OCI-M2 (cell line): ENCODE results near the gene SCUBE3.

ENCODE experiments used
- DNase-seq: peaks from one replicate; lab custom pipeline; 2025; ENCODE audit not compliant: unreplicated experiment; lab: John Stamatoyannopoulos, UW

Gene SCUBE3

DNA sequence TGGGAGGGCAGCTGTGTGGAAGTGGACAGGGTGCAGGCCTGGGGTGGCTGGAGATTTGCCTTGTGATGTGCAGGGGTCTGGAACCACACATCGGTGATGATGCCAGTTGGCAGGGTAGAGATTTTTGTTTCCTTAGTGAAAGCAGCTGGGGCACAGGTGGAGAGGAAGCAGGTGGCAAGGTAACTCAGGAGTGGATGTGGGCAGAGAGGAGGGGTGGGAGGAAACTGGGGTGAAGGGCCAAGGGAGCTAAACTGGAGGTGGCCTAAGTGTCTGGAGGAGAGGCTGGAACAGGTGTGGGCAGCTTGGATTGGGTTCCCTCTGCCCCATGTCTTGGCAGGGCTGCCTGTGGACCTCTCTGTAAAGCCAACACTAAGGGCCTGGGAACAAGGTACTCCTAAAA is 4.7 kb upstream of the SCUBE3 start:
- no peak for DNase-seq

DNA sequence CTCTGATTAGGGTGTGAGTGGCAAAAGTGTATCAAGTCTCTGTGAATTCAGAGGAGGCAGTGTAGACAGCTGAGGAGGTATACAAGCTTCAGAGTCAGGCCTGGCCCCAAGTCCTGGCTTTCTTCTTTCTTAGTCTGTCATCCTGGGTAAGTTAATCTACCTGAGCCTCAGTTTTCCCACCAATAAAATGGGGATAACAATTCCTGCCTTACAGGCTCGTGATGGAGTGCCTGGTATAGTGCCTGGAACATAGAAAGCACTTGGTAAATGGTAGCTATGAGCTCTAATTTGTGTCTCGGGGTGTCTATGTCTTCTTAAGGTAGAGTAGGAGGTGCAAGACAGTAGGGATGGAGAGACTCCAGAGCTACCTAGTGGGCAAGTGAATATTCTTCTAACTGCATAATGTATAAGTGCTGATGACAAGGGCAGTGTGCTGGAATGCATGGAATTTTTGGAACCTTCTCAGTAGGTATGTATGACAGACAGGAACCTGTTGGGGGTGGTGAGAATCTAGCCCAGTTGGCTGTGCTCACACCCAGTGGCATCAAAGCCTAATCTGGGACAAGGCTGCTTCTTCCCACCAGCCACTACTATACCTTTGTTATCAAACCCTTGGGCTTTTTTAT is 4.0 kb upstream of the SCUBE3 start:
- DNase-seq, result no peak

DNA sequence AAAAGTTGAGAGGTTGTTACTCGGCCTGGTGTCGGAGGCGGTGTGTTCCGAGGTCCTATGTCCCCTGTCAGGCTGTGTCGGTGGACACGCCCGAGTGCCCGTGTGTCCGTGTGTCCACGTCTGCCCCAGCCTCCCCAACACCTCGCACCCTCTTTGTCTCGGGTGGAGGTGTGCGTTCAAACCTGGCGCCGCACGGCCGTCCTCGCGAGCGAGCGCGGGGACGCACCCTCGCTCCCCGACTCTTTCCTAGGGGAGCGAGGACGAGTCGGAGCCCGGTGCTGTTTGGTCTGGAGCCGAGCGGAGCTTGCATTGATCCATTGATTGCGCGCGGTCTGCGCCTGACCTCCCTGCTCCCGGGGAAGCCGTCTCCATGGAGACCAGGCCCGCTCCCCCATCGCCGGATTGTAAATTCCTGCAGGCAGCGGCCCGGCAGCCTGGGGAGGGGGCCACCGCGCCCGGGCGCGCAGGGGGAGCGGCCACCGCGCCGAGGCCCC is 411 bp upstream of the SCUBE3 start:
- no peak for DNase-seq

DNA sequence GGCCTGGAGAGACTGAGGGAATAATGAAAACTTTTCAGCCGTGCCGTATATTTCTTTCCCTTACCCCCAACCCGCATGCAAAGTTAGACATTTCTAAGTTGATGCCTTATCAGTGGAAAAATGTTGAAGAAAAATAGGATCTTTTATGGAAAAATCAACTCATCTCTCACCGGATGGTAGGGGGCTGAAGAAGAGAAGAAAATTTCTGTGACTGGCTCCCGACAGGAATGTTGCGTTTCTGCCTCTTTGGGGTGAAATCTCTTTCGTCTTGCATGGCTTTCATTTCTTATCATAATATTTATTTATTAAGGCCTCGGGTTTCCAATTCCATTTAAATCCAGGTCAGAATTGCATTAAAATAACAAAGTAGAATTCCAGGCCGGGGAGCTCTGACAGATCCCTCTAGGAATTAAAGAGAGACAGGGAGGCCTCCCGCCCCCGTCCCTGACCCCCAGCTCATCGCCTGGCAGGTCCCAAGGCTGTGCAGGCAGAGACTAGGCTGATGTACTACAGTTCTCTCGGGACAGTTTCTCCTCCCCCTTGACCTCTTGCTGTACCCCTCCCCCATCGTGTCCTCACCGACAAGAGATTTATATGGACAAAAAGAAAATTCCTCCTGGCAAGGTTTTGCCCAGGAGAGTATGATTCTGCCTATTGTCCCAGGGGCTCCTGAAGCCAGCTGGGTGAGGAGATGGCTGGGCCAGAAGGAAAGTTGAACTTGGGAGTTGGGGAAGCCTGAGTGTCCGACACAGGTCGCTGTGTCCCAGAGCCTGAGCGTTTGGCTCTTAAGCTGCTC is 1.3 kb downstream of the SCUBE3 start:
- DNase-seq, result no peak

DNA sequence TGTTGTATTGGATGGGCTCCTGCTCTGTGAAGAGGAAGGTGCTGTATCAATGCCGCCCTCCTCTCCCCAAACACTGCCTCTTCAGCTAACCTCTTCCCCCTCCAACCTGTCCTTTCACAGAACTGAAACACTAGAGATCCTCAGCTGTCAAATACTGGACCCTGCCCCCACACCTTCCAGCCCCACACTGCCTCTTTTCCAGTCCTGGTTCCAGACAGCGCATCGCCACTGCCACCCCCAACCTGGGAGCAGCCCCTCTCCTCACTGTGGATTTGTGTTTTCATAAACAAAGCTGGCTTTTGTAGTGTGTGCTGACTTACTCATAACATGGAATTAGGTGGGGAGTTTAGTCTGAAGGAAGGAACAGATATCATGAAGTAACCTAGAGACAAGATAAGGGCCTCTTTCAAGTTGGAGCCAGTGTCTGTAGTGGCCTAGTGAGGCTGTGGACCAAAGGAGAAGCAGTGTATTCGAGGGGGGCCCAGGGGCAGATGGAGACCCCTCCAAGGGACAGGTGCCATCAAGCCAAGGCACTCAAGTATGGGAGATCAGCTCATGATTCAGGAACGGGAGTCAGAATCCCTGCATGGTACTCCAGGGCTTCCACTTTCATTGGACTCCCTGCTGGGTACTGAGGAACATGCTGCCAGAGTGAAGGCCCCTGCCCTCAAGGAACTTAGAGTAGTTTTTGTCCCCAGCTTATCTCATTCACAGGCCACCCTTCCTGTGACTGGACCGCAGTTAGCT is 2.1 kb downstream of the SCUBE3 start:
- DNase-seq, result no peak

DNA sequence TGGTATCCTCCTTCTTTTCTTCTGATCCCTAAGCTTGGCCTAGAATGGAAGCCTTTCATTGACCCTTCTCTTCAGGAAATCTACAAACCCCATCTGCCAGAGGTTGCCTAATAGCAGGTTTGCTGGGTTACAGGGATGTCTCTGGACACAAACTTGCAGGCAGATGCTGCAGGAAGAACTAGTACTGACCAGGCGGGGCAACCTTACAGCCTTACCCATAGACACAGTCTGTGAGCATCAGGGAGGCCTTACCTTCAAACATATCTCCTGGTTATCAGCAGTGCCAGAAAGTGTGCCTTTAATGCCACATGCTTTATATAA is 2.6 kb downstream of the SCUBE3 start:
- DNase-seq, result no peak

DNA sequence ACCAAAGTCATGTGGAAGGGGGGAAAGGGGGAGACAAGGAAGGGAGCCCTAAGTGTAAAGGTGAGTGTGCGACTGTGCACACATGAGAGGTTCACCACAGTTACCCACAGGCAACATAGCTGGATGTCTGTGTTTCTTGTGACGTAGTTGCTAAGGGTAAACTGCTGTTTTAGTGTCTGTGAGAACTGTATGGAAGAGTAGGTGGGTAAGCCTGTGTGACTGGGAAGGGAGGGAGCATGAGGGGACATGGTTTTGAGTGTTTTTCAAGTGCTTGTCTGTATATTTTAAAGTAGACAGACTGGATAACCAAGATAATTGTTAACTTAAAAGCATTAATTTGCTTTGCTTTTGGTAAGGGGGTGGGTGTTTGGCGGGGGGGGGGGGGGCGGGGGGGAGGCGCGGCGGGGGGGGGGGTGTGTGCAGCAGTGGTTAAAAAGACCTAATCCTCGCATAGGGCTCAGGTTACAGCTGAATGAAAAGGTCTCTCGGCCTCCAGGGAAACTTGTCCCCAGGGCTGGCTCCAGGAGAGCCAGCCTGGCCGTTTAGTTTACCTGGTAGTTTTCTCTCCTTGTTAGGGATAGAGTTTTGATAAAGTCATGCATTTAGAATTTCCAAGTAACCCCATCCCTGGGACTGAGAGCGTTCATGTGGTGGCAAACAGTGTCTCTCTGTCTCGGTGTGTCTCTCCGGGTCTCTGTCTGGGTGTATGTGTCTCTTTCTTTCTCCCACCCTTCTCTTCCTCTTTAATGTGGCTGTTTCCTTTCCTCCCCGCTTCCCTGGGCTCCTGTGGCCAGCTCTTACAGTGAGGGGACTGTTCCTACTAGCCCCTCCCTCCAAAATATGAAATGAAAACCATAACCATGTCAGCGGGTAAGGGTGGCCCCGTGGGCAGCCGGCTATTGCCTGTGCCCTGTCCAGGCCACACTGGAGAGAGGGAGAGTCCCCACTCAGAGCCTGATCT is 3.4 kb downstream of the SCUBE3 start:
- DNase-seq, result no peak

DNA sequence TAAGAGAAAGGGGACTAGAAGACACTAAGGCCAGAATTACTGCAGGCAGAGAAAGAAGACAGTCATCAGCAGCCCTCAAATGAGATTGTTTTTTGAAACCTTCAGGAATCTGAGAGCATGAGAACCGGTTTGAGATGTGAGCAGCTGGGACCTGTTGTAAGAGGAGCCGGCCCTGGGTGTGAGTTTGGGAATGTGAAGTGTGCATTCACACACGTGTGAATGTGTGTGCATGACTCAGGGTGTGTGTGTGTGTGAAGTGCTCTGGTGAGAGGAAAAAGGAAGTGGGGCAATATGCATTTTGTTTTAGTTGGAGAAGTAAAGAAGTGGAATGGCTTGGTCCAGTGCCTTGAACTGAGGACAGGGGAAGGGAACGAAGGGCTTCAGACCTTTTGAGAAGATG is 4.3 kb downstream of the SCUBE3 start:
- no peak for DNase-seq

DNA sequence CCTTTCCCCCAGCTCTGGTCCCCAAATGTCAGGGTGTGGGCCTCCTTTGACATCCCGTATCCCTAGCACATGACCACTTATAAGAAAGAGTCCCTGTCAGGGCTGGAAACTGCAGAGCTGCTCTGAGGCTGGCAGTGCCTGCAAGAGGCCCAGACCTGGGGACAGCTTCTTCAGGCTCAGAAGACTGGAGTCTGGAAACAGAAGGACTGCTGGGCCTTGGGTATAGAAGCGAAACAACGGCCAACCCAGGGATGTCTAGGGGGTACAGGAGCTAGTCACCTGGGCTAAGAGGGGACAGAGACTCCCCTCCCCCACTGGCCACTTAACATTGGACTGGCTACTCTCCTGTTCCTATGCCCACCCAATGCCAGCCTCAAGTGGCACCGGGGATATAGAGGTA is 4.7 kb downstream of the SCUBE3 start:
- no peak for DNase-seq

DNA sequence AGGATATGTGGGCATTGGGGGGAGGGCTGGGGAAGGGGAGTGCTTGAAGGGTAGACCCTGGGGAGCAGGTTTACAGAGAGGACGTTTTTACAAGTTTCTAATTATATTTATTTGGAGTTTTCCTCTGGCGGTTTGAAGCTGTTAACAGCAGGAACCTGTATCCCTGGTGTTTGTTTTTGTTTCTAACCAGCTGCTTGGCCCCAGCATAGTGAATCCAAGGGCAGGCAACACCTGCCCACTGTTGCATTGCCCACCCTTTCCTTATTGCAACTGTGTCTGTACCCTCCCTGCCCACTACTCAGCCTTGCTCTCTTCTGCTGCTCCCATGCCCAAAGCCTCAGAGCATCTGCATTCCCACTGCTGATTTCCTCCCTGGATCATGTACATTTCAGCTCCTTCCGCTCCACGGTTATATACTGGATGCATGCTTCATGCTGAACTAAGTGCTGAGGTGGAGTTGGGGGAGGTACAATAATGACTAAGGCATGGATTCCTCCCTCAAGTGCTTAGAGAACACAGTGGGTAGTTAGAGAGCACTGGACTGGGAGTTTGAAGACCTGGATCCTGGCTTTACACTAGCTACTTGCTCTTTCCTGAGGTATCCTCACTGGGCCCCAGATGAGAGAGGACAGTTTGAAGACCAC is 6.0 kb downstream of the SCUBE3 start:
- DNase-seq, result no peak

DNA sequence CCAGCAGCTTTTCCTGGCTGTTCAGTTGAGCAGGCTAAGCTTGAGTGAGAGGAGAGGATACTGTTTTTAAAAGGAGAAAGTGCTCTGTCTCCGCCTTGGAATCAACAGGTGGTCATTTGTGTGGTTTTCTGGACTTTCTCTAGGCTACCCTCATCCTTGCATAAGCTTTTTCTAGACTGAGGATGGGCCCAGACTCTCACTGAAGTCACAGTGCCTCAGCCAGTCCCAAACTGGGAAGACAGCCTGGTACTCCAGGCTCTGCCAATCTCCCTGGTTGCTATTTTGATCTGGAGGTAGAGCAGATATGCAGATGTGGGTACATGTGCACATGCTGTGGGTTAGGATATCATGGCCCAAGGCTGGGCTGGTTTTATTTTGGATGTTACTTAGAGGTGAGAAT is 7.0 kb downstream of the SCUBE3 start:
- no peak for DNase-seq

DNA sequence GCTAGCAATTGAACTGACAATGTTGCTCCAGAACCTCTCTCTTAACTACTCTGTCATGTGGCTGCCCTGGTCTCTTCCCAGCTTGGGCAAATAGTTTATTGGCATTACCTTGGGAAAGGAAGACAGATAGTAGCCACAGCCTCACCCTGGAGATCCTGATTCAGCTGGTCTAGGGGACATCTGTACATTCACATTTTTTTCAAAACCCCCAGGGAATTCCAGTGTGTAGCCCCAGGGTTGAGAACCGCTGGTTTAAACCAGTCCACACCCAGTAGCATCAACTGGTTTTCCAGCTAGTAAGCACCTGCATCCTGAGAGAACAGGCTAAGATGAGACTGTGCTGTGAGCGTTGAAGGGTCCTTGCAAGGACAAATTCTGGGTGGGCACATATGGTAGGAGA is 9.6 kb downstream of the SCUBE3 start:
- no peak for DNase-seq

DNA sequence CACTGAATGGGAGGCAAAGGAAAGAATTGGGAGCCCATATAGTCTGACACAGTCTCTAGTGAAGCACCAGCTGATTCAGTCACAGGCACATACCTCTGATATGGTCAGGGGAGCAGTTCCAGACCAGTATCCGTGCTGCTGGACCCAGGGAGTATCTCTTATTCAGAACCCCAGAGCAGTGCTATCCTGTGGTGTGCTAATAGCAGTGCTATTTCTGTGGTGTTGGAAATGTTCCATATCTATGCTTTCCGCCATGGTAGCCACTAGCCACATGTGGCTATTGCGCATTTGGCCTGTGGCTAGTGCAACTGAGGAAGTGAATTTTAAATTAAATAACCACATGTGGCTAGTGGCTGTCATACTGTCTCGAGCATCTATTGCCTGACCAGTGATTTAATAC is 11.0 kb downstream of the SCUBE3 start:
- DNase-seq, result no peak

DNA sequence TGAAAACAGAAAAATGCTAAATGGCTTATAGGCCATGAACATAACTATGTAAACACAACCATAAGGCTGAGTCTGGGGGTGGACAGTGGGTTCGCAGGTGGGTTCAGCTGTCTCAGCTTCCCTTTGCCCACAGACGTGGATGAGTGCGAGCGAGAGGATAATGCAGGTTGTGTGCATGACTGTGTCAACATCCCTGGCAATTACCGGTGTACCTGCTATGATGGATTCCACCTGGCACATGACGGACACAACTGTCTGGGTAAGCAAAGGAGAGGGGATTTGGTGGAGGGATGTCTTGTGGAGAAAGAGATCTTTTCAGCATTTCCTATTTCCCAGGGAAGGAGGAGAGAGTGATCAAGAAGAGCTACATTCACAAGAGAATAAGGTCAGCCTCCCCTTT is 14.7 kb downstream of the SCUBE3 start:
- no peak for DNase-seq

DNA sequence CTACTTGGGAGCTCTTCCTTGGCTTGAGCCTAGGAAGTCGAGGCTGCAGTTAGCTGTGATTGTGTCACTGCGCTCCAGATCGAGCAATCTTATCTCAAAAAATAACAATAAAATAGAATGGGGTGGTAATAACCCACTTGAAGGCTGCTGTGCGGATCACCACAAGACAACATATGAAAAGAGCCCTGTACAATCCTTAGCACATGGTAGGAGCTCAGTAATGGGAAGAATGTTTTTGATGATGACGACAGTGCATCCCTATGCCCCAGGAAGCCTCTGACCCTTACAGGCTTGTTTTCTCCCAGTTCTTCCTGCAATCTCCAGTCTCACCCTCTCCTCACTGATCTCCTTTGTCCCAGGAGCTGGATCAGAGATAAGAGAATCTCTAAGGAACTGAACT is 15.5 kb downstream of the SCUBE3 start:
- no peak for DNase-seq

DNA sequence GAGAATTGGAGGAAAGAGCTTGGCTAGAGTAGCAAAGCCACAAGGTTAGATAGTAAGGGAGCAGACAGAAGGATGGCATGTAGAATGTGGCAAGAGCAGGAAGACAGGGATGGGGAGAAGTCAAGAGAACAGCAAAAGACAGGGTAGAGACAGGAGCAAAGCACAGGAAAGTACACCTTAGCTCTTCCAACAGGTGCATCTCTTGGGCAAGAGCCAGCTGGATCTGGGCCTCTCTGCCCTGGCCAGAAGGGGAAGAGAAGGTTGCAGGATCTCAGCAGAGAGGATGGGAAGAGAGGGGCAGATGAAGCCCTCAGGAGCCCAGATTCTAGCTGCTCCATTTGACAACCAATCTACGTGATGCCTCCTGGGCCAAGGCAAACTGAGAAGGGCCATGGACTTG is 16.7 kb downstream of the SCUBE3 start:
- DNase-seq, result no peak

DNA sequence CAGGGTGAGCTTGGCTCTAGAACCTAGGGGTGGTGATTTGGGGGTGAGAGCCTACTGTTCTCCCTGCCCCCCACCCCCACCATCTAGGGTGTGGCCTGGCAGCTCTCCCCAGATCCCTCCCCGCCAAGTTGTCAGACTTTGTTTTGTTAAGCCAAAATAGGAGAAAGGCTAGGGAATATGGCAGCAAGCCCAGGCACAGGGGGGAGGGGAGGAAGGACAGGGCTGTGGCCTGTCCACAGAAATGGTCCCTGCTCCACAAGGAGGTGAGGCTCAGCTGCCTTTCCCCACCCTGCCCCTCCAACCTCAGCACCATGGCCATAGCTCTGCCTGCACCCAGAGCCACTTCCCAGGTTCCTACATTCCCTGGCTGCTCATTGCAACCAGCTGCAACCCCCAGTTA is 17.2 kb downstream of the SCUBE3 start:
- no peak for DNase-seq

DNA sequence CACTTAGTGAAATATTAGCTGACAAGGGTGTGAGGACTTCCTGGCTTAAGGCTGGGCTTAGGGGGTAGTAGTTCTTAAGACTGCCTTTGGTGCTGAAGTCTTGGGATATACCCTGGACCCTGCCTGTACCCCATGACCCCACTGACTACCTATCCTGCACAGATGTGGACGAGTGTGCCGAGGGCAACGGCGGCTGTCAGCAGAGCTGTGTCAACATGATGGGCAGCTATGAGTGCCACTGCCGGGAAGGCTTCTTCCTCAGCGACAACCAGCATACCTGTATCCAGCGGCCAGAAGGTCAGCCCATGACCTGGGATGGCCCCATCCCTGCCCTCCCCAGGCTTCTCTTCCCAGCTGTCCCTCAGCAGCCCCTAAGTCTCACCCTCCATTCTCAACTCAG is 17.8 kb downstream of the SCUBE3 start:
- no peak for DNase-seq

DNA sequence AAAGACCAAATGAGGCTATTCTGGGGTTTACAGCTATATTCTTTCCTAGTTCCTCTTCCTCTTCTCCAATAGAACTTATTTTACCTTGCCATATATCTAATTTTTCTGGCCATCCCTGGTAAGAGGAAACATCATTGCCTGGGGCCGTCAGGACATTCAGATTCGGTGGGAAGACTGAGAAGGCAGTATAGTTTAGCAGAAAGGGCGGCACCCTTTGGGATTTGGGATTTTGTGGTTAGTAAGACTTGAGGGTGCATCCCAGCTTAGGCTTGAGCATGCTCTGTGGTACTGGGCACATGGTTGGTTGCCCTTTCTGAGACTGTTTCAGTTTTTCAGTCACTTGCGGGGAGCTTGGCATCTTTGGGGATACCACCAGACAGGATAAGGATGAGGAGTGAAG is 21.1 kb downstream of the SCUBE3 start:
- no peak for DNase-seq

DNA sequence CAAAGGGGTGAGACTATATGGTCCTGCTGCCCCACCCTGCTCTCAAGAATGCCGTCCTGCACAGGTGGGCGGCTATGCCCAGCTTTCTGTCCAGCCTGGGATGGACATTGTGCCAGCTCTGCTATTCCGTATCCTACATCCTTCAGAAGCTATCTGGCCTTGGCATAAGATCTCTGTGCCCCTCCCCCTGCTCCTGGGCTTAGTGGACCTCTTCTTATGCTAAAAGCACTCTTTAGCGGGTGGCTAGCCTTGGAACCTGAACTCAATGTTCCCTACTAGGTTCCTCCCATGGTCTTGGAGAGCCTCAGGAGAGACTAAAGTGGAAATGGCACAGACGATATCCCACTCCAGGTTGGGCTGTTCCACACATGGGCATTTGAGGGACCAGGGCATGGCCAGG is 22.5 kb downstream of the SCUBE3 start:
- no peak for DNase-seq

DNA sequence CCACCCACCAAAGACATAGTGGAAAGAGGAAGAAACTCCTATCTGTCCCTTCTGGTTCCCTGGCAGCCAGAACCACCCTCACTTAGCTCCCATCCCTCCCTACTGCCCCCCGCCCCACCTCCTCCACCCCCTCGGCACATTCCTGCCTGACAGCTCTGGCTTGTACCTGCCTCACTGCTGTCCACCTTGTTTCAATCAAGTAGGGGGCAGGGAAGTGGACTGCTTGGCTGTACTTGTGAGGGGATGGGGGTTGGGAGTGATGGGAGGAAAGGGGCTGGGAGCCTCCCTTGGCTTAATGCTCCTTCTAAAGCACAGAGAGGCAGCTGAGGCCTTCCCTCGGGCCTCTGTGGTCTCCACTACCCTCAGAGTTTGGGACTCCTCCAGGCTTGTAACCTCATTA is 23.7 kb downstream of the SCUBE3 start:
- DNase-seq, result no peak
